ENCODE results near the gene HCN3. TPM values are rescaled to one million over a fixed set of nuclear protein-coding genes. Genes with fewer than 3 reads are reported as not detected.

The HCN3 gene
- 2.6 to 6.2 TPM (median 4.4 TPM) in 5 replicates for total RNA-seq (2022; extraction: Qiagen RNA extraction; ENCODE audit: low read depth)

DNA sequence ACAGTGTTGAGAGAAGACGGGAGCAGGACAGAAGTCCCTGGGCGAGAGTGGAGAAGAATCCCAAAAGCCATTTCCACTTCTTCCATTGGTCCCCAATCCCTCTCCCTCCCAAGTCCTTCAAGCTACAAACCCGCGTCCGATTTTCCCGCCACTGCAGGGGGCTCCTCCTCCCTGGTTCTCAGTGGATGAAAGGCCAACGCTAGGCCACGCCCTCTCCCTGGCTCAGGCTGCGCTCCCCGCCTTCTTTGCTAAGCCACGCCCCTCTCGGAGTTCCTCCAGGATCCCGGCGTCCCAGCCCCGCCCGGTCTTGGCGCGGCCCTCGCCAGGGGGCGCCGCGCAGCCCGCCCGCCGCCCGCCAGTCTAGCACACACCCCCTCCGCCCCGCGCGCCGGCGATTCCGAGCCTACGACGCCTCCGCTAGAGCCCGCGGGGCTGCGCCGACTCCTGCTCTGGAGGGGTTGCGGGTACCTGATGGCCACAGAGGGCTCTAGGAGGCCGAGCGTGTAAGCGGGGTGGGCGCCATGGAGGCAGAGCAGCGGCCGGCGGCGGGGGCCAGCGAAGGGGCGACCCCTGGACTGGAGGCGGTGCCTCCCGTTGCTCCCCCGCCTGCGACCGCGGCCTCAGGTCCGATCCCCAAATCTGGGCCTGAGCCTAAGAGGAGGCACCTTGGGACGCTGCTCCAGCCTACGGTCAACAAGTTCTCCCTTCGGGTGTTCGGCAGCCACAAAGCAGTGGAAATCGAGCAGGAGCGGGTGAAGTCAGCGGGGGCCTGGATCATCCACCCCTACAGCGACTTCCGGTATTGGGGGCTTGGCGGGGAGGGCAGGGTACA is at the start of gene HCN3:
Gene HCN3 (plus strand): TSS at position 394 of the 832 bp plus-strand sequence. CDS start 128 bp downstream, at position 522.

DNA sequence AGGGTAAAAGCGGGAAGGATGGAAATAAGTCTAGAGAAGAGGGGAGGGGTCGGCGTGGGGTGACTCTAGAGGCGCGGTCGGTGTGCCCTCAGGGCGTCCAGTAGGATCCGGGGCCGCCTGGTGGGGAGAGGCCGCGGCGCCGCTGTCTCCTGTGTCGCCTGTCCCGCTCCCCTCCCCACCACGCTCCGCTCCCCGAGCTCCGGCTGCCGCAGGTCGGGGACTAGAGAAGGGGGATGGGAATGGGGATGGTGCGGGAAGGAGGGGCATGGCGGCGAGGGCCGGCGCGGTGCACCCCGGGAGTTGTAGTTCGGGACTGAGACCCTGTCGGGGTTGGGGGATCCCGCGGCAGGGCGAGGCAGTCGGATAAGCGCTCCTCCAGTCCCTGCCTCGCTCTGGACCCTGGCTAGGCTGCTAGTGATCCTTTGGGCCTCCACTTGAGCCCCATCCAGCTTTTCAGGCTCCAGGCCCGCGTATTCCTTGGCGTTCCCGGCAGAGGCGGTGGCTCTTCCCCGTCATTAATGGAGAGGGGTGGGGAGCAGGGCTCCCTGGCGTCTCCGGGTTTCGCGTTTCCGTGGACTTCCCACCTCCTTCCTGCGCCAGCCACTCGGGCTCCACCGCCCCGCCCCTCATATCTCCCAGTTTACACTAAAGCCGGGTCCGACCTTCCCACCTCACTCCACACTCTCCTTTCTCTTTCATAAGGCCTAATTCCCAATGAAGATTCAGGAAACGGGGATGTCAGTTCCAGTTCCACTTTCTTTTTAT is 21.8 kb upstream of the HCN3 start, which contains the start of gene ENTREP3:
Gene ENTREP3 (minus strand): TSS at position 241 of the 765 bp plus-strand sequence. CDS start 606 bp downstream, outside the sequence.

DNA sequence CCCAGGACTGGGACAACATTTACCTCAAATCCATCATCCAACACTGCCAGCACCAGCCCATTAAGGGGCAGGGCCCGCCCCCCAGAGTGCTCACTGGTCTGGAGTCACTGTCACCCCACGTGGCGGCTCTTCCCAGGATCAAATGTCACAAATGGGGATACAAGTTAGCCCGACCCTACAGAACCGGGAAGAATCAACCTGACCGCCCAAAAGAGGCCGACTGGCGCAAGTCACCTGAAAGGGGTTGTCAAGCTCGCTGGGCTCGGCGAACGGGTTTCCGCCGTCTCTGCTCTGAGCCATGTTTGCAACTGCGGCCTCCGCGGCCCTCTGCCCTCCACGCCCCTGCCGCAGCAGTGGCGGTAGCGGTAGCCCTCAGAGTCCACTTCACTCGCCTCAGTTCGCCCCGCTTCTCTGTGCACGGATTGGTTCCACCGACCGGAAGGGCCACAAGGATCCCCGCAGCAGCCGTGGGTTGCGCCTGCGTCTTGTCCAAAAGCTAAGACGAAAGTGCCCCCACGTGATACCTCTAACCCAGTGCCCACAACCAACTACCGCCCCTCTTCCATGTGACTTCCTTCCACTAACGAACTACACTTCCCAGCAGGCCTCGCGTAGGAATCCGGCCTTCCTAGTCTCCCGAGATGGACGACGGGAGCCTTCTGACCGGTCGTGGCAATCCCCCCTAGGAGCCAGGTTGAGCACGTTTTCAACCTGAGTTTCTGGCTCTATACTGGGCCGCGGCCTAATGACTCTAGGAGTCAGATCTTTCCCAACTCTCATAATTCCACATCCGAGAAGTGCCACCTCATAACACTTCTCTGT is 15.2 kb upstream of the HCN3 start, which contains the start of gene SCAMP3:
Gene SCAMP3 (minus strand): TSS at position 509 of the 822 bp plus-strand sequence. CDS start 209 bp downstream, at position 300.

DNA sequence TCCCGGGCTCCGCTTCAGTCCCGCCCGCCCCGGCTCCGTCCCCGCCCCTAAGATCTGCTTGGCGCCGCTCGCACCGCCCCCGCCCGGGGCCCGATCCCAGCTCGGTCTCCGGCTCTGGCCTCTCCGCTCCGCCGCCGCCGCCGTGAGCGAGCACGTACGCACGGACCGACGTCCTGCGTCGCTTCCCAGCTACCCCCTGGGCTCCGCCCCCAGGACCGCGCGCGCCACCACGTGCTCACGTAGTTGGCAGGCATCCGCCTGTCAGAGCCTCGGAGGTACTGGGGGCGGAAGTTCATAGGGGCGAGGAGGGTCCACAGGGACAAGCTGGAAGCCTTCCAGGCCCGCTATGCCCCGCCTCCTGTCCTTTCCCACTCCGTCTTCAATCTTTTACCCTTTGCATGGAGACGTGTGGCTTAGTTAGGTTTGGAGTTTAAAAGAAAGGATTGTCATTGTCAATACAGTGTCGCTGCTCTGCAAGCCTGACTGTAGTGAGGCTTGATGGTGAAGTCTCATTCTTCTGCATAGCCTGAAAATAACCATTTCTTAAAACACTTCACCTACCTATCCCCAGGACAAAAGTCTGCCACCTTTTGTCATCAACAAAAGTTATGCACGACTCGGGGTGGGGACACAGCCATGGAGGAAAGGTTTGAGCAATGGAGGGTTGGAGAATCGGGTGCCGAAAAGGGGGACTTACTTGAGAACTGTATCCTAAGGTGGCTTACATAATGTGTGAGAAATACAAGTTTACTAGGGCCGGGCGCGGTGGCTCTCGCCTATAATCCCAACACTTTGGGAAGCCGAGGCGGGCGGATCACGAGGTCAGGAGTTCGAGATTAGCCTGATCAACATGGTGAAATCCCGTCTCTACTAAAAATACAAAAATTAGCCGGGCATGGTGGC is 3.7 kb upstream of the HCN3 start, which contains the start of gene CLK2:
Gene CLK2 (minus strand): TSS at position 162 of the 903 bp plus-strand sequence. CDS start 2,527 bp downstream, outside the sequence.

DNA sequence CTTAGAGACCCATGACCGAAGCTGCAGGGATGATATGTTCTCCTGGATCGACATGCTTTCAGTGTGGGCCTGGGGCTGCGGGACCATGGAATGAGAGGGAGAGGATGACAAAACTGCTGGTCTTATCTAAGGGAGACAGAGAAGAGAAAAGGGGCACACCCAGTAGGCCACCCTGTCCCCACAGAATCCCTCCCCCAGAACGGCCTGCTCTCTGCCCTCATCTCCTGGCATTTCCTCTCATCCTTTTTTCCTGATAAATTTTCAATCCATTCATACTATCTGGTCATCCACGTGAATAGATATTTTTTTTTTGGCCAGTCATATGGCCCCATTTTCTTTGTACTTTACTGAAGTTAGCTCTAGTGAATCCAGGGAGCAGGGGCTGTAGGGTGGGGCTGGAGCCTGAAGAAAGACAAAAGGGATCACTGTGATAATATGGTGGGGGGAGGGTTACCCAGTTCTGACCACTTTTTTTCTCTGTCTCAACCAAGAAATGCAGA is 24.1 kb downstream of the HCN3 start, which contains the start of gene PKLR:
Gene PKLR (minus strand): TSS at position 97 of the 500 bp plus-strand sequence. CDS start 43 bp downstream, at position 54.

DNA sequence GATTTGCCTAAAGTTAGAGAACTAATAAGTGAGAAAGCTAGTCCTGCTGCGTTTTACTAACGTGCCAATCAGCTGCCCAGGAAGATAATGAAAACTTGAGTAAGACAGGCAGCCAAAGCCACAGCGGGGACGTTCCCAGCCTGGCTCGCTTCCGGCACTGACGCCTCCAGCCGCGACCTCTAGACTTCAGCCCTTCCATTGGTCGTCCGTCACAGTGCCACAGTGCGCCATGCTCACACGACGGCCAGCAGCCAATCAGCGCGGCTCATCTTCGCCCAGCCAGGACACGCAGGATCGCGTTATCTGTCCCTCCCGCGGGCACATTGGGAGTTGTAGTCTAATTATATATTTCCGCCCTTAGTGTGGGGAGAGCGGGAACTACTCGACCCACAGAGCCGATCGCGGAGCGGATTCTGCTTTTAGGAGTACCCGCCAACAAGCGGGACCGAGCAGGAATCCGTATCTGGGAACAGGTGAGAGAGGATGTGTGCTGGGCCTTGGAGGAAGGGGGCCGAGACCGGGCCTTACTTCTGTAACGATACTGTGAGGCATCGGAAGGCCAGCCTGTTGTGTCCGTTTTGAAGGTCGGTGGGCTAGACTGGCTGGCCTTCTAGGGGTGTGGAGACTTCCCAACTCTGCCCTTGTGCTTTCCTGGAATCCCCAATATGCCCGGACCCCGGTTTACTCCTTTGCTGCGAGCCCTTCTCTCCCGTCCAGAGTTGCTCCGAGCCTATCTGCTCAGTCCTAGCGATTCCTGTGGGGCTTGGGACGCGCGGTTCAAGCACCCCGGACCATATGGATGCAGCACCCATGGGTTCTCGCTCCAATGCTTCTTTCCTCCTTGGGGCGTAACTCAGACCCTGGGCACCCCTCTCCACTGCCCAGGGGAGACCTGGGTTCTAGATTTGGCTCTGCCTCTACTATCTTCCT is 31.5 kb downstream of the HCN3 start, which contains the start of gene FDPS:
Gene FDPS (plus strand): TSS at position 374 of the 930 bp plus-strand sequence. CDS start 924 bp downstream, outside the sequence.

DNA sequence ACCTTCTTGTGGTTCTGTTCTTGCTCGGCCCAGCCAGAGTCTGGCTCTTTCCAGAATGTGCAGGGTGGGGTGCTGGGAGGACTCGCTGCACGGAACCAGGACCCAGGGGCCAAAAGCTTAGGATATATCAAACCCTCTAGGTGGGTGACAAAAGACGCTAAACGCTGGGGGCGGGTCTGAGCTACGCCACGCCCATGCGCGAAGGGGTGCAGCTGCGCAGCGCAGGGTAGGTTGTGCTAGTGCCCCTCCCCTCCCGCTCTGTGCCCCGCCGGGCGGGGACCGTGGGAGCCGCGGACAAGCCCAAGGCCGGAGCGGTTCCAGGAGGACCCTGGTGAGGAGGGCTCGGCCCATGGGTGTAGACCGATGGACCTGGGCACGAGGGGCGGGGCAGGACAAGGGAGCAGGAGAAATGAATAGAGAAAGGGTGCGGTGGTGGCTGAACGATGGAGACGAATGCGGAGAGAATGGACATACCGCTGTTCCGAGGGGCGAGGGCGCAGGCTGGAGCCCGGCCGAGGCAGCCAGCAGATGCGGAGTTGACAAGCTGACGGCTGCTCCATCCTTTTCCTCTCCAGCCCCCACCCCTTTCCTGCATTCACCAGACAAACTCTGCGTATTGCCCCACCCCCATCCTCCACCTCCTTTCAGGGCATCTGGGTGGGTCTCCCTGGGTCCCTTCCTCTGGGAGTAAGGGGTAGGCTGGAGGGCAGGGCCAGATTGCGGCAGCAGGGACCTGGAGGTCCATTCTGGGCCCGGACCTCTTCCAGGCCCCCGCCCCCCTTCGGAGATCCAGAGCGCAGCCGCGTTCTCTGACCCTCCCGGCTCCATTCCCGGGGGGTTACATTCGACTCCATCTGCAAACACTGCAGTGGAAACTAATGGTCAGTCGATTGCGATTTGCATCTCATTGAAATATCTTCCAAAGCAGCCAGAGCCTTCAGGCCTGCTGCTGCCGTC is 43.7 kb downstream of the HCN3 start, which contains the start of gene RUSC1:
Gene RUSC1 (plus strand): TSS at position 234 of the 957 bp plus-strand sequence. CDS start 880 bp downstream, outside the sequence.

Other genes with a start within 250 kb of the HCN3 start
- 0.08 to 0.67 TPM (median 0.45 TPM) in 5 replicates for gene DCST2, start 243.7 kb upstream of the HCN3 start, total RNA-seq (2022; extraction: Qiagen RNA extraction; ENCODE audit: low read depth)
- not detected in 5 replicates for gene DCST1, start 243.6 kb upstream of the HCN3 start, total RNA-seq (2022; extraction: Qiagen RNA extraction; ENCODE audit: low read depth)
- gene ADAM15, start 226.1 kb upstream of the HCN3 start, total RNA-seq (2022; extraction: Qiagen RNA extraction; ENCODE audit: low read depth) = 52.7 to 85.0 TPM (median 72.2 TPM) in 5 replicates
- gene EFNA4, start 213.7 kb upstream of the HCN3 start, total RNA-seq (2022; extraction: Qiagen RNA extraction; ENCODE audit: low read depth) = 7.2 to 9.3 TPM (median 7.9 TPM) in 5 replicates
- gene EFNA3, start 198.6 kb upstream of the HCN3 start, total RNA-seq (2022; extraction: Qiagen RNA extraction; ENCODE audit: low read depth) = 3.0 to 5.4 TPM (median 3.9 TPM) in 5 replicates
- gene EFNA1, start 149.6 kb upstream of the HCN3 start, total RNA-seq (2022; extraction: Qiagen RNA extraction; ENCODE audit: low read depth) = 34.4 to 48.7 TPM (median 37.8 TPM) in 5 replicates
- gene SLC50A1, start 141.6 kb upstream of the HCN3 start, total RNA-seq (2022; extraction: Qiagen RNA extraction; ENCODE audit: low read depth) = 33.6 to 37.6 TPM (median 35.3 TPM) in 5 replicates
- 64.1 to 107 TPM (median 94.9 TPM) in 5 replicates for gene DPM3, start 136.9 kb upstream of the HCN3 start, total RNA-seq (2022; extraction: Qiagen RNA extraction; ENCODE audit: low read depth)
- 193 to 252 TPM (median 242 TPM) in 5 replicates for gene KRTCAP2, start 104.2 kb upstream of the HCN3 start, total RNA-seq (2022; extraction: Qiagen RNA extraction; ENCODE audit: low read depth)
- 1.1 to 2.2 TPM (median 1.4 TPM) in 5 replicates for gene TRIM46, start 103.6 kb upstream of the HCN3 start, total RNA-seq (2022; extraction: Qiagen RNA extraction; ENCODE audit: low read depth)
- 5.5 to 10.3 TPM (median 7.8 TPM) in 5 replicates for gene THBS3, start 69.6 kb upstream of the HCN3 start, total RNA-seq (2022; extraction: Qiagen RNA extraction; ENCODE audit: low read depth)
- gene MTX1, start 68.8 kb upstream of the HCN3 start, total RNA-seq (2022; extraction: Qiagen RNA extraction; ENCODE audit: low read depth) = 61.2 to 76.7 TPM (median 74.1 TPM) in 5 replicates
- gene ENTREP3, start 22.0 kb upstream of the HCN3 start, total RNA-seq (2022; extraction: Qiagen RNA extraction; ENCODE audit: low read depth) = 27.2 to 41.6 TPM (median 36.2 TPM) in 5 replicates
- 95.7 to 138 TPM (median 124 TPM) in 5 replicates for gene SCAMP3, start 15.1 kb upstream of the HCN3 start, total RNA-seq (2022; extraction: Qiagen RNA extraction; ENCODE audit: low read depth)
- 20.3 to 28.2 TPM (median 22.9 TPM) in 5 replicates for gene CLK2, start 4.0 kb upstream of the HCN3 start, total RNA-seq (2022; extraction: Qiagen RNA extraction; ENCODE audit: low read depth)
- 0.03 TPM in 1 of 5 replicates, not detected in the others for gene PKLR, start 24.0 kb downstream of the HCN3 start, total RNA-seq (2022; extraction: Qiagen RNA extraction; ENCODE audit: low read depth)
- gene FDPS, start 31.4 kb downstream of the HCN3 start, total RNA-seq (2022; extraction: Qiagen RNA extraction; ENCODE audit: low read depth) = 158 to 185 TPM (median 166 TPM) in 5 replicates
- gene RUSC1, start 43.4 kb downstream of the HCN3 start, total RNA-seq (2022; extraction: Qiagen RNA extraction; ENCODE audit: low read depth) = 36.2 to 57.5 TPM (median 48.6 TPM) in 5 replicates